ENCODE data around the gene ARMC9. TPM values are rescaled to one million over a fixed set of nuclear protein-coding genes. Genes with fewer than 3 reads are reported as not detected.

The ARMC9 gene
- total and polyA plus RNA-seq, 8 donors: 3.7 to 15.0 (median 8.1) TPM

DNA sequence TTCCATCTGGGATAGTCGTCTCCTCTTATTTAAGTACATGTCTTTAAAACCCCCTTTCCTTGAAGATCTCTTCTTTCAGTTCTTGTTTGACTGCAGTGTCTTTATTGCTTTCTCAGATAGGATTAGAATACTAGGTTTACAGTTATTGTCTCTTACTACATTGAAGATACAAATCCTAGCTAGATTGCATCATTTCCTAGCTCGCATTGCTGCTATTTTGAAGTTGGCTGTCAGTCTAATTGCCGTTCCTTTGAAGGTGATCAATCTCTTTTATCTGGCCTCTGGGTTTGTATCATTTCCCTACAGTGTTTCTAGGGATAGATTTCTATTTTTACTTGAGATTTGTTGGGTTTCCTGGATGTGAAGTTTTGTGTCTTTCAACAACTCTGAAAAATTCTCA, 20.9 kb downstream of the ARMC9 start:
- WGBS, 2 donors: 87 to 92% methylated on average over 3 of the region's 3 CpGs
- no peak for DNase-seq
- TF ChIP-seq, protein P1, sequence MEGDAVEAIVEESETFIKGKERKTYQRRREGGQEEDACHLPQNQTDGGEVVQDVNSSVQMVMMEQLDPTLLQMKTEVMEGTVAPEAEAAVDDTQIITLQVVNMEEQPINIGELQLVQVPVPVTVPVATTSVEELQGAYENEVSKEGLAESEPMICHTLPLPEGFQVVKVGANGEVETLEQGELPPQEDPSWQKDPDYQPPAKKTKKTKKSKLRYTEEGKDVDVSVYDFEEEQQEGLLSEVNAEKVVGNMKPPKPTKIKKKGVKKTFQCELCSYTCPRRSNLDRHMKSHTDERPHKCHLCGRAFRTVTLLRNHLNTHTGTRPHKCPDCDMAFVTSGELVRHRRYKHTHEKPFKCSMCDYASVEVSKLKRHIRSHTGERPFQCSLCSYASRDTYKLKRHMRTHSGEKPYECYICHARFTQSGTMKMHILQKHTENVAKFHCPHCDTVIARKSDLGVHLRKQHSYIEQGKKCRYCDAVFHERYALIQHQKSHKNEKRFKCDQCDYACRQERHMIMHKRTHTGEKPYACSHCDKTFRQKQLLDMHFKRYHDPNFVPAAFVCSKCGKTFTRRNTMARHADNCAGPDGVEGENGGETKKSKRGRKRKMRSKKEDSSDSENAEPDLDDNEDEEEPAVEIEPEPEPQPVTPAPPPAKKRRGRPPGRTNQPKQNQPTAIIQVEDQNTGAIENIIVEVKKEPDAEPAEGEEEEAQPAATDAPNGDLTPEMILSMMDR (IDR thresholded peaks at IDR 0.05): no peak
- no peak for FAIRE-seq
- no peak for ATAC-seq
- Histone ChIP-seq H3K36me3 (peaks cover 0 to 22% (median 0%) of the 10 kb centered on the region in 3 donors), H3K27ac (no peak overlapping the region), H3K9me3 (no peaks in the 10 kb centered on the region), H3K27me3 (no peaks in the 10 kb centered on the region), H3K4me3 (no peak overlapping the region), H3K4me1 (no peaks in the 10 kb centered on the region)
- intact Hi-C loops (cut with DNase I): no loop called here

DNA sequence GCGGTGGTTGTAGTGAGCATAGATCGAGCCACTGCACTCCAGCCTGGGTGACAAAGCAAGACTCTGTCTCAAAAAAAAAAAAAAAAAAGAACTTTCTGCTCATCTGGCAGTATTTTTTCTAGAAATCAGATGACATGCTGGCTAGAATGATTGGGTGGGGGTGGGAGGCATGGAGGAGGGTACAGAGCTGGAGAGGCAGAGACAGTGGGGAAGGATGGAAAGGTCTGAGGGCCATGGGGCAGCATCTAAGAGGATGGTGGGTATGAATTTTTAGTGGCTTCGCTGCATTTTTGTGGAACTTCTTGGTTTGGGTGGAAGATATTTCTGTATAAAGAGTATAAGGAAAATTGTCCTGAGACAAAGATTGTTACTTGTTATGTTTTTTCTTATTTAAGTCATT, 23.3 kb downstream of the ARMC9 start:
- intact Hi-C loops (cut with DNase I): loop anchor here in 1 of 3 donors (10.0 kb wide), 1 partner anchor 193 kb away; no protein-coding TSS in a partner anchor
- TF ChIP-seq, protein P1 (IDR thresholded peaks at IDR 0.05): no peak
- ATAC-seq (no peak), DNase-seq (no peak), FAIRE-seq (no peak)
- 87 to 94% methylated on average over 3 of the region's 3 CpGs for WGBS, 2 donors
- Histone ChIP-seq H3K36me3 (peaks cover 0 to 7% (median 0%) of the 10 kb centered on the region in 3 donors), H3K4me3 (no peak overlapping the region), H3K27me3 (no peaks in the 10 kb centered on the region), H3K27ac (no peak overlapping the region), H3K9me3 (no peaks in the 10 kb centered on the region), H3K4me1 (no peaks in the 10 kb centered on the region)

DNA sequence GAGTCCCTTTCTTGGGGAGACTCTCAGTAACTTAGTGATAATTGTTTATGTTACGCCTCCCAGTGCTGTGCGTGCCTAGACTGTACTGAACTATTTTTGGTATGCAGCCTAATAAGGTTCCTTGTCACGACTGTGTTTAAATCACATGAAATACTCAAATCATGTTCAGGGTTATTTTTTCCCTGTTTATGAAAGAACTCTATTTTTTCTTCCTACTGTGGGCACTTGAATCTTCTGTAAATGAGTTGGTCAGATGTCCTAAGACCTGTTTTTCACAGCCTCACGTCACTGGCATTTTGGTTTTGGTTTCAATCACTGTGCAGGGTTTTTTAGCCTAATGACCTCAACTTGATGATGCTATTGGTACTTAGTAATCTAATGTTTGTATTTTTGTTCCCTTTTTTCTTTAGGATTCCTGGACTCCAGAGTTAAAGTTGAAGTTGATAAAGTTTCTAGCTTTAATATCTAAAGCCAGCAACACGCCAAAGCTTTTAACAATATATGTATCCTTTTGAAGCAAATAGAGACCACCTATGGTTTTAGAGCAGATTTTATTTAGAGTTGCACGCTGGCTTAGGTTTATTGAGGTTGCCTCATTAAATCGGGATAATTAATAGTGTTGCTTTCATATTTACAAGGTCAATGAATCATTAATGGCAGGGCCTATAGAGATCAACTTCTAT, 24.0 kb downstream of the ARMC9 start:
- ATAC-seq: no peak

DNA sequence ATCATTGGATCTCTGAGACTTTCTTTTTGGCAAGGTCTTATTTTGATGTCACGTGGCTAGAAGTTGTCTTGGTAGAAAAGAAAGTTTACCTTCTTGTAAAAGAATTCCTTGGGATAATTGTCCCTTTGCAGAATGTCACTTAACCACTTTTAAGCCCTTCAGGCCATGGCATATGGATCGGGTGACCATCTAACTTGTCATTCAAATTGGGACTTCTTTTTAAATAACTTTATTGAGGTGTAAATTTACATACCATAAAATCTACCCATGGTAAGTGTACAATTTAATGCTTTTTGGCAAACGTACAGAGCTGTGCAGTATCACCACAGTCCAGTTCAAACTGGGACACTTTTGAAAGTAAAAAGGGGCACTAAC, 24.6 kb downstream of the ARMC9 start:
- intact Hi-C loops (cut with DNase I): loop anchor here in 1 of 3 donors (10.0 kb wide), 1 partner anchor 192 kb away; no protein-coding TSS in a partner anchor
- no peak for FAIRE-seq
- no peaks in the 10 kb centered on the region for H3K27me3 ChIP-seq
- DNase-seq: no peak
- H3K36me3 ChIP-seq: no peaks in the 10 kb centered on the region
- H3K9me3 ChIP-seq: no peaks in the 10 kb centered on the region
- WGBS, 2 donors: 77 to 79% methylated on average over 3 of the region's 3 CpGs
- no peaks in the 10 kb centered on the region for H3K4me1 ChIP-seq
- H3K27ac ChIP-seq: no peak overlapping the region
- H3K4me3 ChIP-seq: no peak overlapping the region
- ATAC-seq: no peak
- TF ChIP-seq, protein P1 (IDR thresholded peaks at IDR 0.05): no peak

More for the DNA sequence above, 24.0 kb downstream of the ARMC9 start:
- Histone ChIP-seq H3K27me3 (no peaks in the 10 kb centered on the region), H3K27ac (no peak overlapping the region), H3K36me3 (peaks cover 0 to under 1% (median 0%) of the 10 kb centered on the region in 3 donors), H3K4me1 (no peaks in the 10 kb centered on the region), H3K9me3 (no peaks in the 10 kb centered on the region), H3K4me3 (no peak overlapping the region)
- intact Hi-C loops (cut with DNase I): loop anchor here in 1 of 3 donors (10.0 kb wide), 1 partner anchor 192 kb away; no protein-coding TSS in a partner anchor
- 83 to 84% methylated on average over 7 of the region's 7 CpGs for WGBS, 2 donors
- TF ChIP-seq, protein P1 (IDR thresholded peaks at IDR 0.05): no peak
- FAIRE-seq: peak; percentile 78
- DNase-seq: no peak

DNA sequence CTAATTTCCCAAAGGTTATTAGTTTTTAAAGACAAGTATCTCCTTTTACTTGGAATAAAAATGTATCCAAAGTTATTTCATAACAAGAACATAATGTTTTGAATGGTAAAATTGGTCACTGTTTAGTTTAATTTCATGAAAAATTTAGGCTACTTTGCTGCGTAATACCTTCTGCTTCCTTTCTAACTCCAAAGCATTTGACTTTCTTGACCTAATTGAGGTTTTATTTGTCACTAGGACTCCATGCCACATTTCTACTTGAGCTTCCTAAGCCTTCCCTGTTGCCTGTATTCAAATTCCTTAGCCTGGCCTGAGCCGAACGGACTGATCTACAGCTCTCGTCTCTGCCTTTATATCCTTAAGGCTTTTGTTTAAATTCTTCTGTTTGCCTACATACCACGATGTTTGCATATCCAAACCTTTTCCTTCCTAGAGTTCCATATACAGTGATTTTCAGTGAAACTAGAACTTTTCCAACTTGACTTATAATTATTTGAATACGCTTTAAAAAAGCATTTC, 25.1 kb downstream of the ARMC9 start:
- DNase-seq (no peak), ATAC-seq (no peak), FAIRE-seq (no peak)
- Histone ChIP-seq H3K4me3 (no peak overlapping the region), H3K4me1 (no peaks in the 10 kb centered on the region), H3K9me3 (no peaks in the 10 kb centered on the region), H3K36me3 (no peaks in the 10 kb centered on the region), H3K27ac (no peak overlapping the region), H3K27me3 (no peaks in the 10 kb centered on the region)
- WGBS, 2 donors: 69 to 70% methylated on average over 6 of the region's 6 CpGs
- TF ChIP-seq, protein P1 (IDR thresholded peaks at IDR 0.05): no peak
- intact Hi-C loops (cut with DNase I): loop anchor here in 1 of 3 donors (10.0 kb wide), 1 partner anchor 191 kb away; no protein-coding TSS in a partner anchor
